NK-92 (cell line): ENCODE measurements around the gene IQSEC3.
"Not testable (repeated sequence)": the region's sequence is repeated elsewhere in the genome, so short reads cannot be mapped to it uniquely, and the experiment has no call there.

ENCODE experiments used
- DNase-seq: peaks from one replicate; lab custom pipeline; 2025; ENCODE audit not compliant: unreplicated experiment; lab: John Stamatoyannopoulos, UW

The IQSEC3 gene

GRCh38 chr12:212715-213526 lies 146.4 kb downstream of the IQSEC3 start:
- DNase-seq: no peak

- no peak for DNase-seq
Observed at GRCh38 chr12:213527-213932, 147.0 kb downstream of the IQSEC3 start.

GRCh38 chr12:214003-214741 lies 147.6 kb downstream of the IQSEC3 start, which contains the start of gene SLC6A12:
Gene SLC6A12 (minus strand): TSS chr12:214157. CDS start chr12:209986, 4,171 bp downstream.
- no peak for DNase-seq

- DNase-seq: no peak
Observed at GRCh38 chr12:215116-215515, 148.5 kb downstream of the IQSEC3 start.

GRCh38 chr12:217029-217428 lies 150.5 kb downstream of the IQSEC3 start:
- not testable (repeated sequence) for DNase-seq

- DNase-seq: no peak
Observed at GRCh38 chr12:218221-218620, 151.7 kb downstream of the IQSEC3 start.

- DNase-seq: no peak
Observed at GRCh38 chr12:218728-219590, 152.4 kb downstream of the IQSEC3 start.

- DNase-seq: no peak
Observed at GRCh38 chr12:219891-220352, 153.4 kb downstream of the IQSEC3 start.

GRCh38 chr12:220491-220890 lies 153.9 kb downstream of the IQSEC3 start:
- no peak for DNase-seq

GRCh38 chr12:220946-221550 lies 154.5 kb downstream of the IQSEC3 start:
- DNase-seq: no peak

GRCh38 chr12:221736-222135 lies 155.2 kb downstream of the IQSEC3 start:
- DNase-seq: no peak

GRCh38 chr12:223841-224240 lies 157.3 kb downstream of the IQSEC3 start:
- DNase-seq: no peak

GRCh38 chr12:224330-224729 lies 157.8 kb downstream of the IQSEC3 start:
- DNase-seq: no peak

GRCh38 chr12:225012-225411 lies 158.4 kb downstream of the IQSEC3 start:
- DNase-seq: no peak

- DNase-seq: no peak
Observed at GRCh38 chr12:226401-226800, 159.8 kb downstream of the IQSEC3 start.

- DNase-seq: no peak
Observed at GRCh38 chr12:227286-227915, 160.8 kb downstream of the IQSEC3 start.
